SK-N-SH treated with all-trans-retinoic acid at 6 μM for 48 hours (cell line): ENCODE data around the gene SLC37A4.

Experiments
- ATAC-seq: fragments of 200-7000 bp; cut with Tn5 transposase; 3 replicates; pipeline ENCODE4 v1.9.1; 2020; ENCODE audit warnings: mild to moderate bottlenecking, moderate library complexity
- ARNTL ChIP-seq: fragments of 450-650 bp; formaldehyde crosslinking; IDR thresholded peaks from 2 replicates; pipeline ENCODE4 v1.5.0; 2020; ENCODE audit warnings: low read depth, mild to moderate bottlenecking, moderate library complexity, borderline replicate concordance
- BACH2 ChIP-seq: fragments of 250-450 bp; sonication (Bioruptor Pico); IDR thresholded peaks from 2 replicates; pipeline ENCODE4 v1.9.0; 2021; ENCODE audit warnings: mild to moderate bottlenecking, borderline replicate concordance
- CREB5 ChIP-seq: fragments of 250-450 bp; sonication (Bioruptor Pico); IDR thresholded peaks from 2 replicates; pipeline ENCODE4 v1.5.1; 2020; ENCODE audit warnings: low read depth, mild to moderate bottlenecking, moderate library complexity
- CSDC2 ChIP-seq: fragments of 250-450 bp; sonication (Bioruptor Pico); IDR thresholded peaks from 2 replicates; pipeline ENCODE4 v1.5.0; 2020; ENCODE audit warnings: mild to moderate bottlenecking, moderate library complexity
- ESRRG ChIP-seq: fragments of 250-450 bp; sonication (Bioruptor Pico); IDR thresholded peaks from 2 replicates; pipeline ENCODE4 v1.6.1; 2021; ENCODE audit warnings: mild to moderate bottlenecking
- GLIS3 ChIP-seq: fragments of 250-450 bp; sonication (Bioruptor Pico); IDR thresholded peaks from 2 replicates; pipeline ENCODE4 v1.5.0; 2020; ENCODE audit warnings: mild to moderate bottlenecking, moderate library complexity
- ISL1 ChIP-seq: fragments of 250-450 bp; sonication (Bioruptor Pico); IDR thresholded peaks from 2 replicates; pipeline ENCODE4 v2.1.2; 2022; ENCODE audit warnings: mild to moderate bottlenecking, moderate library complexity
- OSR1 ChIP-seq: fragments of 250-450 bp; sonication (Bioruptor Pico); IDR thresholded peaks from 2 replicates; pipeline ENCODE4 v1.8.0; 2022; ENCODE audit warnings: moderate library complexity, mild to moderate bottlenecking, inconsistent platforms
- PATZ1 ChIP-seq: fragments of 250-450 bp; sonication (Bioruptor Pico); IDR thresholded peaks from 2 replicates; pipeline ENCODE4 v1.8.0; 2020; ENCODE audit warnings: mild to moderate bottlenecking, moderate library complexity, borderline replicate concordance
- POU6F1 ChIP-seq: fragments of 250-450 bp; sonication (Bioruptor Pico); IDR thresholded peaks from 2 replicates; pipeline ENCODE4 v1.8.0; 2021; ENCODE audit warnings: low read depth, mild to moderate bottlenecking, moderate library complexity, borderline replicate concordance
- RARB ChIP-seq: fragments of 250-450 bp; sonication (Bioruptor Pico); IDR thresholded peaks from 2 replicates; pipeline ENCODE4 v1.8.0; 2021; ENCODE audit warnings: mild to moderate bottlenecking, moderate library complexity
- SNAI2 ChIP-seq: fragments of 250-450 bp; sonication (Bioruptor Pico); IDR thresholded peaks from 2 replicates; pipeline ENCODE4 v1.5.0; 2020; ENCODE audit warnings: mild to moderate bottlenecking, moderate library complexity
- TCF4 ChIP-seq: fragments of 250-450 bp; sonication (Bioruptor Pico); IDR thresholded peaks from 2 replicates; pipeline ENCODE4 v1.8.0; 2021; ENCODE audit warnings: mild to moderate bottlenecking, moderate library complexity, borderline replicate concordance
- TOX ChIP-seq: fragments of 250-450 bp; sonication (Bioruptor Pico); IDR thresholded peaks from 2 replicates; pipeline ENCODE4 v1.8.0; 2021; ENCODE audit warnings: mild to moderate bottlenecking, moderate library complexity, borderline replicate concordance
- TSHZ2 ChIP-seq: fragments of 250-450 bp; sonication (Bioruptor Pico); IDR thresholded peaks from 2 replicates; pipeline ENCODE4 v1.5.0; 2020; ENCODE audit warnings: mild to moderate bottlenecking, moderate library complexity
- ZC3H10 ChIP-seq: fragments of 250-450 bp; sonication (Bioruptor Pico); IDR thresholded peaks from 2 replicates; pipeline ENCODE4 v1.5.1; 2021; ENCODE audit warnings: mild to moderate bottlenecking, moderate library complexity
- ZFP3 ChIP-seq: fragments of 250-450 bp; sonication (Bioruptor Pico); IDR thresholded peaks from 2 replicates; pipeline ENCODE4 v1.5.0; 2020; ENCODE audit warnings: mild to moderate bottlenecking, moderate library complexity
- ZFP30 ChIP-seq: fragments of 450-650 bp; formaldehyde crosslinking; IDR thresholded peaks from 2 replicates; pipeline ENCODE4 v1.5.0; 2022; ENCODE audit warnings: mild to moderate bottlenecking, moderate library complexity
- ZNF565 ChIP-seq: fragments of 450-650 bp; formaldehyde crosslinking; conservative IDR thresholded peaks from 2 replicates; pipeline ENCODE4 v1.5.0; 2020; ENCODE audit warnings: low read depth, mild to moderate bottlenecking, moderate library complexity
- ZNF70 ChIP-seq: fragments of 450-650 bp; formaldehyde crosslinking; IDR thresholded peaks from 2 replicates; pipeline ENCODE4 v1.5.0; 2020; ENCODE audit warnings: mild to moderate bottlenecking, moderate library complexity

Gene SLC37A4

GRCh38 chr11:119077839-119078238, 47.2 kb upstream of the SLC37A4 start:
- TF ChIP-seq ARNTL (CRISPR knock-in tag), result no peak
- ATAC-seq, result no peak

GRCh38 chr11:119067371-119068222, 36.9 kb upstream of the SLC37A4 start, which contains the start of gene VPS11:
Gene VPS11, plus strand, starts transcription at chr11:119067818. Its CDS starts 6 bp downstream, at chr11:119067824.
- peak; percentile 99 for ATAC-seq
- TF ChIP-seq TSHZ2 (CRISPR knock-in tag), result no peak
- no peak for TF ChIP-seq ZFP3
- no peak for TF ChIP-seq PATZ1 (CRISPR knock-in tag)
- no peak for TF ChIP-seq TOX (CRISPR knock-in tag)
- TF ChIP-seq ISL1 (CRISPR knock-in tag), result no peak
- no peak for TF ChIP-seq ZNF565 (CRISPR knock-in tag)
- no peak for TF ChIP-seq ZFP30
- TF ChIP-seq TCF4, result no peak
- TF ChIP-seq ESRRG, result no peak
- TF ChIP-seq RARB (CRISPR knock-in tag), result no peak
- TF ChIP-seq ZC3H10 (CRISPR knock-in tag), result no peak
- no peak for TF ChIP-seq OSR1 (CRISPR knock-in tag)
- TF ChIP-seq GLIS3 (CRISPR knock-in tag), result no peak
- TF ChIP-seq ZNF70 (CRISPR knock-in tag), result no peak
- no peak for TF ChIP-seq SNAI2
- TF ChIP-seq CREB5, result no peak
- TF ChIP-seq CSDC2 (CRISPR knock-in tag), result no peak
- no peak for TF ChIP-seq POU6F1 (CRISPR knock-in tag)
- TF ChIP-seq, all 23 proteins: peak for 0

GRCh38 chr11:119065369-119065768, 34.7 kb upstream of the SLC37A4 start:
- peak; percentile 38; the same call in 2 of the 3 replicates for ATAC-seq
- TF ChIP-seq CREB5 (no peak), ZFP3 (no peak), SNAI2 (no peak), BACH2 (CRISPR knock-in tag) (no peak), POU6F1 (CRISPR knock-in tag) (no peak), TSHZ2 (CRISPR knock-in tag) (no peak), ARNTL (CRISPR knock-in tag) (no peak), OSR1 (CRISPR knock-in tag) (no peak), ISL1 (CRISPR knock-in tag) (no peak), GLIS3 (CRISPR knock-in tag) (no peak), TOX (CRISPR knock-in tag) (no peak), PATZ1 (CRISPR knock-in tag) (no peak), TCF4 (no peak), ZC3H10 (CRISPR knock-in tag) (no peak)
